ENCODE measurements around the gene MAPRE3. TPM values are rescaled to one million over a fixed set of nuclear protein-coding genes. Genes with fewer than 3 reads are reported as not detected.

MAPRE3 gene
- total RNA-seq, 1 donor from 2014 or later = 57.4 TPM

GRCh38 chr2:27069961-27070618, 99.7 kb downstream of the MAPRE3 start:
- peaks cover 32% of the 10 kb centered on the region for H3K36me3 ChIP-seq
- no peaks in the 10 kb centered on the region for H3K9me3 ChIP-seq (replicated peaks)
- TF ChIP-seq, protein P1, sequence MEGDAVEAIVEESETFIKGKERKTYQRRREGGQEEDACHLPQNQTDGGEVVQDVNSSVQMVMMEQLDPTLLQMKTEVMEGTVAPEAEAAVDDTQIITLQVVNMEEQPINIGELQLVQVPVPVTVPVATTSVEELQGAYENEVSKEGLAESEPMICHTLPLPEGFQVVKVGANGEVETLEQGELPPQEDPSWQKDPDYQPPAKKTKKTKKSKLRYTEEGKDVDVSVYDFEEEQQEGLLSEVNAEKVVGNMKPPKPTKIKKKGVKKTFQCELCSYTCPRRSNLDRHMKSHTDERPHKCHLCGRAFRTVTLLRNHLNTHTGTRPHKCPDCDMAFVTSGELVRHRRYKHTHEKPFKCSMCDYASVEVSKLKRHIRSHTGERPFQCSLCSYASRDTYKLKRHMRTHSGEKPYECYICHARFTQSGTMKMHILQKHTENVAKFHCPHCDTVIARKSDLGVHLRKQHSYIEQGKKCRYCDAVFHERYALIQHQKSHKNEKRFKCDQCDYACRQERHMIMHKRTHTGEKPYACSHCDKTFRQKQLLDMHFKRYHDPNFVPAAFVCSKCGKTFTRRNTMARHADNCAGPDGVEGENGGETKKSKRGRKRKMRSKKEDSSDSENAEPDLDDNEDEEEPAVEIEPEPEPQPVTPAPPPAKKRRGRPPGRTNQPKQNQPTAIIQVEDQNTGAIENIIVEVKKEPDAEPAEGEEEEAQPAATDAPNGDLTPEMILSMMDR (IDR thresholded peaks at IDR 0.05; ENCODE audit: borderline replicate concordance) = no peak
- H3K4me3 ChIP-seq = peak overlapping the region; percentile 94
- peaks cover 69% of the 10 kb centered on the region for H3K4me1 ChIP-seq
- H3K27me3 ChIP-seq (ENCODE audit: low read depth) = no peaks in the 10 kb centered on the region
- H3K27ac ChIP-seq (replicated peaks) = peak overlapping the region; percentile 93
- DNase-seq = no peak
- intact Hi-C loops (cut with micrococcal nuclease) = no loop called here

GRCh38 chr2:27070653-27071276, 100.3 kb downstream of the MAPRE3 start:
- no peak for DNase-seq
- Histone ChIP-seq H3K9me3 (replicated peaks) (no peaks in the 10 kb centered on the region), H3K27ac (replicated peaks) (peak overlapping the region; percentile 93), H3K4me1 (peaks cover 75% of the 10 kb centered on the region), H3K4me3 (peak overlapping the region; percentile 94), H3K36me3 (peaks cover 29% of the 10 kb centered on the region), H3K27me3 (ENCODE audit: low read depth) (no peaks in the 10 kb centered on the region)
- intact Hi-C loops (cut with micrococcal nuclease) = no loop called here
- TF ChIP-seq, protein P1 (IDR thresholded peaks at IDR 0.05; ENCODE audit: borderline replicate concordance) = no peak

- H3K4me1 ChIP-seq = peaks cover 75% of the 10 kb centered on the region
These were observed 101.0 kb downstream of the MAPRE3 start, which contains the start of gene OST4 for GRCh38 chr2:27071277-27071989. Gene OST4 (minus strand): TSS chr2:27071654.

GRCh38 chr2:27071990-27072830, 101.8 kb downstream of the MAPRE3 start:
- intact Hi-C loops (cut with micrococcal nuclease) = no loop called here
- peaks cover 79% of the 10 kb centered on the region for H3K4me1 ChIP-seq
- no peaks in the 10 kb centered on the region for H3K27me3 ChIP-seq (ENCODE audit: low read depth)
- peak overlapping the region; percentile 94 for H3K4me3 ChIP-seq
- peaks cover 22% of the 10 kb centered on the region for H3K36me3 ChIP-seq
- DNase-seq = peak; percentile 84
- peak overlapping the region; percentile 93 for H3K27ac ChIP-seq (replicated peaks)
- TF ChIP-seq, protein P1 (IDR thresholded peaks at IDR 0.05; ENCODE audit: borderline replicate concordance) = no peak
- H3K9me3 ChIP-seq (replicated peaks) = no peaks in the 10 kb centered on the region

More at GRCh38 chr2:27071277-27071989, 101.0 kb downstream of the MAPRE3 start, which contains the start of gene OST4:
- intact Hi-C loops (cut with micrococcal nuclease) = no loop called here
- TF ChIP-seq, protein P1 (IDR thresholded peaks at IDR 0.05; ENCODE audit: borderline replicate concordance) = no peak
- Histone ChIP-seq H3K27me3 (ENCODE audit: low read depth) (no peaks in the 10 kb centered on the region), H3K27ac (replicated peaks) (peak within 1 kb of the TSS; percentile 93), H3K4me3 (peak within 1 kb of the TSS; percentile 94), H3K9me3 (replicated peaks) (no peaks in the 10 kb centered on the region), H3K36me3 (peaks cover 25% of the 10 kb centered on the region)
- DNase-seq = peak; percentile 95

- H3K36me3 ChIP-seq = peaks cover 19% of the 10 kb centered on the region
- peaks cover 86% of the 10 kb centered on the region for H3K4me1 ChIP-seq
- peak overlapping the region; percentile 93 for H3K27ac ChIP-seq (replicated peaks)
- H3K4me3 ChIP-seq = peak overlapping the region; percentile 94
- no peak for DNase-seq
- TF ChIP-seq, protein P1 (IDR thresholded peaks at IDR 0.05; ENCODE audit: borderline replicate concordance) = no peak
- H3K9me3 ChIP-seq (replicated peaks) = no peaks in the 10 kb centered on the region
- no peaks in the 10 kb centered on the region for H3K27me3 ChIP-seq (ENCODE audit: low read depth)
- intact Hi-C loops (cut with micrococcal nuclease) = no loop called here
These were observed 102.5 kb downstream of the MAPRE3 start for GRCh38 chr2:27072920-27073319.
